AG09319 (cell line): ENCODE results near the gene EIF5.
A peak's percentile ranks its signal among the peaks of the same experiment; 100 is the strongest.

ENCODE experiments used
- DNase-seq: peaks from one replicate; pipeline ENCODE4 v3.0.0-alpha.2; 2010; ENCODE audit warnings: low read depth; ENCODE audit errors: extremely low read depth
- TF ChIP-seq, protein P1 (sequence below): IDR thresholded peaks from 2 replicates; pipeline ENCODE4 v1.5.1; 2011; ENCODE audit warnings: low read depth, mild to moderate bottlenecking, inconsistent platforms, low read length, moderate library complexity

The EIF5 gene

DNA sequence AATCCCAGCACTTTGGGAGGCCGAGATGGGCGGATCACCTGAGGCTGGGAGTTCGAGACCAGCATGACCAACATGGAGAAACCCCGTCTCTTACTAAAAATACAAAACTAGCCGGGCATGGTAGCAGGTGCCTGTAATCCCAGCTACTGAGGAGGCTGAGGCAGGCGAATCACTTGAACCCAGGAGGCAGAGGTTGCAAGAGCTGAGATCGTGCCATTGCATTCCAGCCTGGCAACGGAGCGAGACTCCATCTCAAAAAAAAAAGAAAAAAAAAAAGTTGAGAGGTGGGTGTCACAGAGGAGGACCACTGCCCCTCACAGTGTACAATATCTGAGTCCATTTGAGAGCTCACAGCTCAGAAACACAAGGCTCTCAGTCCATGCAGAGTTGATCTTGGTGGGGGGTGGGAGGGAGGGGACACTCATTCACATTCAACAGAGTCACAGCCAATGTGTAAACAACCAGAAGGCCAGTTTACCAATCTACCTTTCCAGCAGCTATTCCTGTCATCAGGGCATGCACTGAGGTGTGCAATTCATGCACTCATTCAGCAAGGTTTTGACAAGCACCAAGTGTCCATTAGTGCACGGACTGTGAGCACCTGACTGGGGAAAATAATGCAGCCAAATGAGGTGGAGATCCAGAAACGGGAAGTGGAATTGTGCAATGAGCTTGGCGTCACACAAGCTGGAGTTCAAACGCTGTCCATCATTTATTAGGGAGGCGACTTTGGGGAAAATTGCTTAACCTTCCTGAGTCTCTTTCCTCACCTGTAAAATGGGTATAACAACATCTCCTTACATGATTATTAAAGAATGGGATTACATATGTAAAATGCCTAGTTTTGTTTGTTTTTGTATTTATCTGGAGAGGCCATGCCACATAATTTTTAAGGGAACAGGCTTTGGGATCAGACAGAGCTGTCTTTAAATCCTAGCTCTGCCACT, 4.4 kb upstream of the EIF5 start:
- TF ChIP-seq, protein P1, sequence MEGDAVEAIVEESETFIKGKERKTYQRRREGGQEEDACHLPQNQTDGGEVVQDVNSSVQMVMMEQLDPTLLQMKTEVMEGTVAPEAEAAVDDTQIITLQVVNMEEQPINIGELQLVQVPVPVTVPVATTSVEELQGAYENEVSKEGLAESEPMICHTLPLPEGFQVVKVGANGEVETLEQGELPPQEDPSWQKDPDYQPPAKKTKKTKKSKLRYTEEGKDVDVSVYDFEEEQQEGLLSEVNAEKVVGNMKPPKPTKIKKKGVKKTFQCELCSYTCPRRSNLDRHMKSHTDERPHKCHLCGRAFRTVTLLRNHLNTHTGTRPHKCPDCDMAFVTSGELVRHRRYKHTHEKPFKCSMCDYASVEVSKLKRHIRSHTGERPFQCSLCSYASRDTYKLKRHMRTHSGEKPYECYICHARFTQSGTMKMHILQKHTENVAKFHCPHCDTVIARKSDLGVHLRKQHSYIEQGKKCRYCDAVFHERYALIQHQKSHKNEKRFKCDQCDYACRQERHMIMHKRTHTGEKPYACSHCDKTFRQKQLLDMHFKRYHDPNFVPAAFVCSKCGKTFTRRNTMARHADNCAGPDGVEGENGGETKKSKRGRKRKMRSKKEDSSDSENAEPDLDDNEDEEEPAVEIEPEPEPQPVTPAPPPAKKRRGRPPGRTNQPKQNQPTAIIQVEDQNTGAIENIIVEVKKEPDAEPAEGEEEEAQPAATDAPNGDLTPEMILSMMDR = no peak
- DNase-seq = no peak

DNA sequence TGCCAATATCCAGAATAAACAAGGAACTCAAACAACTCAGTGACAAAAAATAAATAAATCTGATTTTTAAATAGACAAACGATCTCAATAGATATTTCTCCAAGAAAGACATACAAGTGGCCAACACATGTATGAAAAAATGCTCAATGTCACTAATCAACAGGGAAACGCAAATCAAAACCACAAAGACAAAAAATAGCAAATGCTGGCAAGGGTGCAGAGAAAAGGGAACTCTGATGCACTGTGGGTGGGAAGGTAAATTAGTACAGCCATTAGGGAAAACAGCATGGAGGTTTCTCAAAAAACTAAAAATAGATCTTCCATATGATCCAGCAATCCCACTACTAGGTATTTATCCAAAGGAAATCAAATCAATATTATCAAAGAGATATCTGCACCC, 3.5 kb upstream of the EIF5 start:
- TF ChIP-seq, protein P1 = no peak
- DNase-seq = no peak

DNA sequence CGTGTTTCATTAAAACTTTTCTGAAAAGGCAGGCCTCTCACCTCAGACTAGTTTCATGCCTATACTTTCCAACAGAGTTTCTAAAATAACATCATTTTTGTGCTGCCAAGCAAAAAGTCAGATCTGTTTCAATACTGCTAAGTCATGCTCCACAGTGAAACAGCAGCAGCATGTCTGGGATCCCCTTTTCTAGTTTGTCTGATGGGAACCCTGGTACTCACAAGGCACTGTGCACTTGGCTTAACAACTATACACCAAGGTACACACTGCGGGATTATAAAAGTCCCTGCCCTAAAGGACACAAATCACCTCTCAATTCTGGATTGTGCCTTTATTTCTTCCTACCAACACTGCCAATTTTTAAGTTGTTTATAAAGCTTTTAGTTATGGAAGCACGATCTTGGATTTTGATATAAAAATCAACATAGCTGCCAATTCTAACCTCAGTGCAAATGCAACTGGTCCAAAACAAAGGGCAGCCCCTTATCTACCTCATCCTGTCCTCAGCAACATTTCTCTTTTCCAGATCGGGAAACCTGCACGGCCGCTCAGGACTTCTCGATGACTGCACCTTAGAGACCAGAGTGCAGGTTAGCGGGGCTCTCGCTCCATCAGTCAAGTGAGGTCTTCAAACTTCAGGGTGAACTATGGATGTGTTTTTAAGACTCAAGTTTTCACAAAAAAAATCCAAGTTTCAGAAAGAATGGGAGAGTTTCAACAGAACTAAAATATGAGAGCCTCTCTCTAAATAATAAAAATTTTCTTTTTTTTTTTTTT, 1.7 kb upstream of the EIF5 start:
- DNase-seq = no peak
- TF ChIP-seq, protein P1 = no peak

DNA sequence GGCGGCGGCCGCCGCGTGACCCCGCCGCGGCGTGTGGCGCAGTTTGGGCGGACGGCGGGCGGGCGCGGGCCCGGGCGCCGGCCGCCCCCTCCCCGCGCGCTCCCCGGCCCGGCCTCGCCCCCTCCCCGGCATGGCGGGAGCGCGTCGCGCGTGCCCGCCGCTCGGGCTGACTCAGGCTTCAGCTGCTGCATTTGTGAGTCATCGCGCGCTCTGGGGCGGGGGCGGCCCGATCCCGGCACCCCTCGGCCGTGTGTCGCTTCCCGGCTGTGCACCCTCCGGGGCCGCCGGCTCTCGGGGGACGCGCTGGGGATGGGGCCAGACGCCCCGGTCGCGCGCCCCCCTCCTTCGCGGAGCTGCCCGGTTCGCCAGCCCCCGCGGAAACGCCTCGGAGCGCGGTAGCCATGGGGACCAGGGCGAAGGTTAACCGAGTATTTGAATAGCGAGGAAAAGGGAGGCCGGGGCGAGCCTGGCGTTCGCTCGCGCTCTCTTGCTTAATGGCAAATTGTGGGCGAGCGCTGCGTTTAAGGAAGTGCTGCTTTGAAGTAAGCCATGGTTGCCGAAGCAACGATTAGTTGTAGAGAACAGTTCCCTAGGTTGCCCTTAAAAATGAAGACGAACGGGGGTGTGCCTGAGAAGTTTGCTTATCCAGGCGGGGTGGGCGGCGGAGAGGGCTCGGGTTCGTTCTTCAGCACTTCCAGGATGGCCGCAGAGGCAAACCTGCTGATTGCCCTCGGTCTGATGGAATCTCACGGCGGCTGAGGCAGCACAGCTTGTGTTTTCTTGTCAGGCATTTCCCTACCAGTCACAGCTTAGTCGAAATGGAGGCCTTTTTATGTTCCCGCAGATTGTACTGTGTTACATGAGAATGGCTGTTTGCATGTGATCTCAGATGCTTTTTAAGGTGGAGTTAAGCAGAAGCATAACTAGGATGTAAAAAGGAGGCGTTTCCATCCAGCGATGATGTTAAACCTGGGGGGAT, 896 bp downstream of the EIF5 start:
- peak; percentile 41 for DNase-seq
- TF ChIP-seq, protein P1 = no peak

DNA sequence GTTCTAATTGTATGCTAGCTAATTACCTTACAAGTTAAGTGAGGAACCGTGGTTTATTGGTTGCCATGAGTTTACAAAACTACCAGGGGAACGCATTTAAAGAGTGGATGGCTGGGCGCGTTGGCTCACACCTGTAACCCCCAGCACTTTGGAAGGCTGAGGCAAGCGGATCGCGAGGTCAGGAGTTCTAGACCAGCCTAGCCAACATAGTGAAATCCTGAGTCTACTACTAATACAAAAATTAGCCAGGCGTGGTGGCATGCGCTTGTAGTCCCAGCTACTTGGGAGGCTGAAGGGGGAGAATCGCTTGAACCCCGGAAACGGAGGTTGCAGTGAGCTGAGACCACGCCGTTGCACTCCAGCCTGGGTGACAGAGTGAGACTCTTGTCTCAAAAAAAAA, 2.2 kb downstream of the EIF5 start:
- no peak for DNase-seq
- TF ChIP-seq, protein P1 = no peak

DNA sequence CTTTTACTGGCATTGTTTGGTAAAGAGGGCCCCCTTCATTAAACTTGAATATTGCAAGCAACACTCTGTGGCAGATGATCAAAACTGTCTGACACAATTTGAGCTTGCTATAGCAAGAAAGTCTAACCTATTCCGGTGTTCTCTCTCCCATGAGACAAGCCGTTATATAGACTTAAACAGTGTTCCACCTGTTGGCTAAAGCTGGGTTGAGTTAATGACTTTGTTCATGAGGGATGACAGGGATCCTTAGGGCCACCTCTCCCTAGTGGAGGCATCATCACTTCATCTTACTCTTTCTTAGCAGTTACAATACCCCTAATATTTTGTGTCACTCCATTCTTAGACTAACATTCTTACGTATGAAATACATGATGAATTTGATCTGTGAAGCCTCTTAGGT, 3.8 kb downstream of the EIF5 start:
- no peak for DNase-seq
- TF ChIP-seq, protein P1 = no peak
